KBM-7 (cell line): ENCODE data around the gene CNOT4.
A peak's percentile ranks its signal among the peaks of the same experiment; 100 is the strongest.
"Not testable (repeated sequence)": the region's sequence is repeated elsewhere in the genome, so short reads cannot be mapped to it uniquely, and the experiment has no call there.

Experiments used
- DNase-seq: peaks from one replicate; pipeline ENCODE4 v3.0.0-alpha.2; 2015
- in situ Hi-C: fragments of 300-500 bp; cut with MboI; formaldehyde crosslinking; loops from 2 replicates; pipeline ENCODE4 v1.14.3; 2020; ENCODE audit warnings: low sequenced_read_pairs, low pct_unique_long_range_greater_than_20kb, mixed read lengths

CNOT4 gene

GRCh38 chr7:135380351-135380750 is 129.6 kb downstream of the CNOT4 start:
- in situ Hi-C loops: no loop called here

GRCh38 chr7:135377171-135377570 is 132.7 kb downstream of the CNOT4 start:
- DNase-seq: no peak
- in situ Hi-C loops: no loop called here

More at GRCh38 chr7:135380351-135380750, 129.6 kb downstream of the CNOT4 start:
- no peak for DNase-seq

- DNase-seq: no peak
- in situ Hi-C loops: no loop called here
These were observed 133.8 kb downstream of the CNOT4 start for GRCh38 chr7:135375908-135376699.

- in situ Hi-C loops: no loop called here
These were observed 135.2 kb downstream of the CNOT4 start for GRCh38 chr7:135374736-135375135.

GRCh38 chr7:135372222-135372621 is 137.7 kb downstream of the CNOT4 start:
- no peak for DNase-seq
- in situ Hi-C loops: no loop called here

More at GRCh38 chr7:135374736-135375135, 135.2 kb downstream of the CNOT4 start:
- DNase-seq: no peak

- in situ Hi-C loops: no loop called here
- no peak for DNase-seq
These were observed 139.2 kb downstream of the CNOT4 start for GRCh38 chr7:135370656-135371055.

- in situ Hi-C loops: no loop called here
- DNase-seq: no peak
These were observed 140.5 kb downstream of the CNOT4 start for GRCh38 chr7:135369405-135369804.

- no peak for DNase-seq
- in situ Hi-C loops: no loop called here
These were observed 141.3 kb downstream of the CNOT4 start for GRCh38 chr7:135368416-135369186.

GRCh38 chr7:135366843-135367508 is 142.9 kb downstream of the CNOT4 start:
- in situ Hi-C loops: no loop called here
- DNase-seq: no peak

GRCh38 chr7:135365721-135366120 is 144.2 kb downstream of the CNOT4 start:
- in situ Hi-C loops: no loop called here
- no peak for DNase-seq

- in situ Hi-C loops: no loop called here
- DNase-seq: no peak
These were observed 145.7 kb downstream of the CNOT4 start for GRCh38 chr7:135364206-135364605.

- in situ Hi-C loops: no loop called here
- no peak for DNase-seq
These were observed 147.0 kb downstream of the CNOT4 start for GRCh38 chr7:135362871-135363270.

GRCh38 chr7:135361788-135362187 is 148.1 kb downstream of the CNOT4 start:
- DNase-seq: no peak
- in situ Hi-C loops: no loop called here

- in situ Hi-C loops: no loop called here
These were observed 150.3 kb downstream of the CNOT4 start for GRCh38 chr7:135359615-135360014.

GRCh38 chr7:135355377-135356048 is 154.4 kb downstream of the CNOT4 start:
- no peak for DNase-seq
- in situ Hi-C loops: no loop called here

More at GRCh38 chr7:135359615-135360014, 150.3 kb downstream of the CNOT4 start:
- peak; percentile 5 for DNase-seq

GRCh38 chr7:135353832-135354231 is 156.1 kb downstream of the CNOT4 start:
- DNase-seq: no peak
- in situ Hi-C loops: no loop called here

GRCh38 chr7:135352285-135352684 is 157.6 kb downstream of the CNOT4 start:
- in situ Hi-C loops: no loop called here
- DNase-seq: no peak

GRCh38 chr7:135351070-135351469 is 158.8 kb downstream of the CNOT4 start:
- DNase-seq, in situ Hi-C loops: not testable (repeated sequence)

- in situ Hi-C loops: no loop called here
- DNase-seq: no peak
These were observed 160.2 kb downstream of the CNOT4 start for GRCh38 chr7:135349746-135350145.
